CD14-positive monocyte (primary cell): ENCODE data around the gene TBCD. TPM values are rescaled to one million over a fixed set of nuclear protein-coding genes. Genes with fewer than 3 reads are reported as not detected.
"Not testable (repeated sequence)": the region's sequence is repeated elsewhere in the genome, so short reads cannot be mapped to it uniquely, and the experiment has no call there.

Experiments used
- DNase-seq, 3 donors: peaks; one replicate each; pipeline ENCODE4 v3.0.0-alpha.2; 2011 to 2022
- H2AFZ ChIP-seq: 2 replicates; pipeline ENCODE4 v1.6.0; 2012; ENCODE audit warnings: mild to moderate bottlenecking, low read depth, low read length, inconsistent platforms; ENCODE audit not compliant: insufficient read depth, poor library complexity, severe bottlenecking
- H3K27ac ChIP-seq, 2 donors: 1 replicate in 1 of 2; 2 replicates in 1 of 2; pipeline ENCODE4 v1.5.1; 2012 to 2013; ENCODE audit warnings: low read length in 2 of 2, control low read depth in 1 of 2, inconsistent platforms in 1 of 2, low read depth in 1 of 2, mild to moderate bottlenecking in 1 of 2
- H3K27me3 ChIP-seq, 2 donors: one replicate each; pipeline versions ENCODE4 v1.6.0 to v1.6.1; 2011 to 2013; ENCODE audit warnings: low read length in 2 of 2; ENCODE audit not compliant: control insufficient read depth in 2 of 2, insufficient read depth in 2 of 2
- H3K36me3 ChIP-seq, 2 donors: replicated peaks in 1 of 2; 1 replicate in 1 of 2; 2 replicates in 1 of 2; pipeline versions ENCODE4 v1.5.1 to v1.6.1; 2012 to 2013; ENCODE audit warnings: low read length in 2 of 2, control low read depth in 1 of 2, inconsistent platforms in 1 of 2, mild to moderate bottlenecking in 1 of 2; ENCODE audit not compliant: insufficient read depth in 2 of 2, control insufficient read depth in 1 of 2
- H3K4me1 ChIP-seq, 2 donors: 1 replicate in 1 of 2; 2 replicates in 1 of 2; pipeline versions ENCODE4 v1.5.1 to v1.6.1; 2012 to 2013; ENCODE audit warnings: low read length in 2 of 2, control low read depth in 1 of 2, inconsistent platforms in 1 of 2, mild to moderate bottlenecking in 1 of 2, moderate library complexity in 1 of 2; ENCODE audit not compliant: insufficient read depth in 2 of 2, control insufficient read depth in 1 of 2
- H3K4me2 ChIP-seq: replicated peaks from 2 replicates; pipeline ENCODE3; 2012; ENCODE audit warnings: low read length, moderate library complexity, mild to moderate bottlenecking; ENCODE audit not compliant: poor library complexity, severe bottlenecking; ENCODE audit errors: extremely low read depth
- H3K4me3 ChIP-seq, 3 experiments: fragments of 200-600 bp in 1 of 3; sonication (generic) in 1 of 3; replicated peaks in 1 of 3; 1 replicate in 2 of 3; 2 replicates in 1 of 3; pipeline ENCODE4 v1.5.1; 2011 to 2013; ENCODE audit warnings: low read length in 3 of 3, mild to moderate bottlenecking in 3 of 3, control low read depth in 2 of 3, low read depth in 2 of 3, inconsistent platforms in 1 of 3, moderate library complexity in 1 of 3
- H3K79me2 ChIP-seq: 2 replicates; pipeline ENCODE4 v1.6.0; 2012; ENCODE audit warnings: mild to moderate bottlenecking, control low read depth, inconsistent platforms, low read length, moderate library complexity; ENCODE audit not compliant: insufficient read depth
- H3K9ac ChIP-seq: 2 replicates; pipeline ENCODE4 v1.6.0; 2017; ENCODE audit warnings: low read length, mild to moderate bottlenecking; ENCODE audit not compliant: insufficient read depth, poor library complexity, severe bottlenecking
- H3K9me3 ChIP-seq, 2 donors: replicated peaks in 1 of 2; 1 replicate in 1 of 2; 2 replicates in 1 of 2; pipeline versions ENCODE4 v1.5.1 to v1.6.1; 2012 to 2013; ENCODE audit warnings: low read length in 2 of 2, control low read depth in 1 of 2; ENCODE audit not compliant: control insufficient read depth in 1 of 2, insufficient read depth in 1 of 2
- H4K20me1 ChIP-seq: 2 replicates; pipeline ENCODE4 v1.6.0; 2012; ENCODE audit warnings: mild to moderate bottlenecking, low read length, control low read depth, moderate library complexity; ENCODE audit not compliant: insufficient read depth
- H3K27ac Mint-ChIP-seq, 7 donors: one replicate each; pipeline ENCODE4 v1.8.0; 2020; ENCODE audit warnings: mild to moderate bottlenecking in 7 of 7, mixed read lengths in 7 of 7, moderate library complexity in 6 of 7, inconsistent platforms in 2 of 7
- H3K27me3 Mint-ChIP-seq, 3 donors: one replicate each; pipeline ENCODE4 v1.8.0; 2021 to 2022; ENCODE audit warnings: low read depth in 3 of 3, mild to moderate bottlenecking in 3 of 3, mixed read lengths in 3 of 3, moderate library complexity in 3 of 3, inconsistent platforms in 1 of 3
- H3K36me3 Mint-ChIP-seq, 2 donors: one replicate each; pipeline ENCODE4 v1.8.0; 2020; ENCODE audit warnings: mixed read lengths in 2 of 2, inconsistent platforms in 1 of 2, mild to moderate bottlenecking in 1 of 2
- H3K4me1 Mint-ChIP-seq: one replicate; pipeline ENCODE4 v1.8.0; 2020; ENCODE audit warnings: mild to moderate bottlenecking, mixed read lengths
- H3K4me3 Mint-ChIP-seq, 2 donors: one replicate each; pipeline ENCODE4 v1.8.0; 2020; ENCODE audit warnings: mild to moderate bottlenecking in 2 of 2, mixed read lengths in 2 of 2, moderate library complexity in 1 of 2
- H3K9me3 Mint-ChIP-seq, 7 donors: one replicate each; pipeline ENCODE4 v1.8.0; 2020 to 2022; ENCODE audit warnings: mixed read lengths in 7 of 7, mild to moderate bottlenecking in 6 of 7, moderate library complexity in 6 of 7, inconsistent platforms in 2 of 7
- WGBS: methylation state at CpG from one replicate; pipeline ENCODE4 v1.1.5; 2013; ENCODE audit warnings: missing lambda C conversion rate; ENCODE audit not compliant: insufficient coverage; 5-methylcytosine and 5-hydroxymethylcytosine counted together
- intact Hi-C, 2 donors: fragments of 100-400 bp; cut with micrococcal nuclease; formaldehyde crosslinking; loops; one replicate each; pipeline versions ENCODE4 v1.15.0 to v1.15.1; 2023
- polyA plus RNA-seq, 3 donors: library from polyadenylated mRNA; depleted of rRNA in 1 of 3; unstranded in 2 of 3; stranded (reverse) in 1 of 3; fragments of 300-500 nt in 2 of 3; fragments of >200 nt in 1 of 3; fragmentation: Illumina TruSeq in 2 of 3; gene quantifications; 1 replicate in 2 of 3; 2 replicates in 1 of 3; pipeline ENCODE4 v1.2.3, GENCODE V29; 2012 to 2021
- TF ChIP-seq, protein P1 (sequence below): fragments of 200-600 bp; IDR thresholded peaks from one replicate; pipeline ENCODE4 v1.8.0; 2022; ENCODE audit warnings: antibody characterized with exemption, mild to moderate bottlenecking

The TBCD gene
- polyA plus RNA-seq, 3 donors: 54.7 to 74.0 (median 66.6) TPM

DNA sequence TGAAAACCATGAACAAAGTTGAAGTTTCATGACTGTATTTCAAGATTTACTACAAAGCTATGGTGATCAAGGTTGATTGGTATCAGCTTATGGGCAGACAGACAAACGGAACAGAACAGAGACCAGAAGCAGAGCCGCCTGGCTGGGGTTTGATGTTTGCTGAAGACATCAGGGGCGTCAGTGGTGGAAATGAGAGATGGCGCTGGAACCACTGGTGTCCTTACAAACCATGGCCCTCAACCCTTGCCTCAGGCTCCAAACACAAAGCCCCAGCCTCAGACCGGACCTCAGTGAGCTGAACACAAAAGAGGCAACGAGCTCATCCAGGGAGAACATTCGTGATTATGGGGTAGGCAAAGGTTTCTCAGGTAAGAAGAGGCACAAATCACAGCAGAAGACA is 214.6 kb downstream of the TBCD start:
- H3K36me3 Mint-ChIP-seq: peaks cover 11 to 21% of the 10 kb centered on the region in 2 donors
- no peak overlapping the region for H3K4me3 Mint-ChIP-seq
- Histone ChIP-seq H3K27me3 (no peaks in the 10 kb centered on the region), H3K4me2 (no peak overlapping the region), H3K79me2 (no peaks in the 10 kb centered on the region), H3K4me1 (peaks cover 14 to 19% of the 10 kb centered on the region in 2 donors), H2AFZ (no peak overlapping the region), H3K4me3 (no peak overlapping the region), H4K20me1 (no peaks in the 10 kb centered on the region), H3K9me3 (no peaks in the 10 kb centered on the region), H3K36me3 (no peaks in the 10 kb centered on the region), H3K27ac (no peak overlapping the region), H3K9ac (no peak overlapping the region)
- DNase-seq: no peak
- TF ChIP-seq, protein P1, sequence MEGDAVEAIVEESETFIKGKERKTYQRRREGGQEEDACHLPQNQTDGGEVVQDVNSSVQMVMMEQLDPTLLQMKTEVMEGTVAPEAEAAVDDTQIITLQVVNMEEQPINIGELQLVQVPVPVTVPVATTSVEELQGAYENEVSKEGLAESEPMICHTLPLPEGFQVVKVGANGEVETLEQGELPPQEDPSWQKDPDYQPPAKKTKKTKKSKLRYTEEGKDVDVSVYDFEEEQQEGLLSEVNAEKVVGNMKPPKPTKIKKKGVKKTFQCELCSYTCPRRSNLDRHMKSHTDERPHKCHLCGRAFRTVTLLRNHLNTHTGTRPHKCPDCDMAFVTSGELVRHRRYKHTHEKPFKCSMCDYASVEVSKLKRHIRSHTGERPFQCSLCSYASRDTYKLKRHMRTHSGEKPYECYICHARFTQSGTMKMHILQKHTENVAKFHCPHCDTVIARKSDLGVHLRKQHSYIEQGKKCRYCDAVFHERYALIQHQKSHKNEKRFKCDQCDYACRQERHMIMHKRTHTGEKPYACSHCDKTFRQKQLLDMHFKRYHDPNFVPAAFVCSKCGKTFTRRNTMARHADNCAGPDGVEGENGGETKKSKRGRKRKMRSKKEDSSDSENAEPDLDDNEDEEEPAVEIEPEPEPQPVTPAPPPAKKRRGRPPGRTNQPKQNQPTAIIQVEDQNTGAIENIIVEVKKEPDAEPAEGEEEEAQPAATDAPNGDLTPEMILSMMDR: no peak
- intact Hi-C loops: loop anchor here in 1 of 2 donors (5.0 kb wide), 1 partner anchor 126 kb away; no protein-coding TSS in a partner anchor
- H3K27me3 Mint-ChIP-seq: peaks cover 0 to 3% (median 2%) of the 10 kb centered on the region in 3 donors
- H3K4me1 Mint-ChIP-seq: peaks cover 37% of the 10 kb centered on the region
- peaks cover 0 to 2% (median 0%) of the 10 kb centered on the region in 7 donors for H3K9me3 Mint-ChIP-seq
- H3K27ac Mint-ChIP-seq: no peak overlapping the region
- 95% methylated on average over 3 of the region's 7 CpGs for WGBS

- Mint-ChIP-seq H3K4me1 (peaks cover 32% of the 10 kb centered on the region), H3K4me3 (no peak overlapping the region), H3K9me3 (peaks cover 0 to 2% (median 0%) of the 10 kb centered on the region in 7 donors), H3K27me3 (peaks cover 0 to 3% (median 2%) of the 10 kb centered on the region in 3 donors), H3K27ac (peak overlapping the region in 1 of 7 donors; percentile 25), H3K36me3 (peaks cover 11 to 21% of the 10 kb centered on the region in 2 donors)
- H3K36me3 ChIP-seq: no peaks in the 10 kb centered on the region
- H3K27me3 ChIP-seq: no peaks in the 10 kb centered on the region
- peaks cover 14 to 16% of the 10 kb centered on the region in 2 donors for H3K4me1 ChIP-seq
- intact Hi-C loops: loop anchor here in 1 of 2 donors (5.0 kb wide), 1 partner anchor 125 kb away; no protein-coding TSS in a partner anchor
- H4K20me1 ChIP-seq: no peaks in the 10 kb centered on the region
- H3K9me3 ChIP-seq: no peaks in the 10 kb centered on the region
- H3K79me2 ChIP-seq: no peaks in the 10 kb centered on the region
- H3K4me2 ChIP-seq: no peak overlapping the region
- H2AFZ ChIP-seq: no peak overlapping the region
- H3K4me3 ChIP-seq: no peak overlapping the region
- H3K9ac ChIP-seq: no peak overlapping the region
- DNase-seq: no peak
- TF ChIP-seq, protein P1: no peak
- no peak overlapping the region for H3K27ac ChIP-seq
- 95% methylated on average over 8 of the region's 18 CpGs for WGBS
Measured at GRCh38 chr17:82967268-82968032, 215.6 kb downstream of the TBCD start.

GRCh38 chr17:82968033-82968841 is 216.4 kb downstream of the TBCD start:
- not testable (repeated sequence) for H3K4me2 ChIP-seq, H3K4me1 ChIP-seq, H3K79me2 ChIP-seq, H3K27me3 Mint-ChIP-seq, H3K36me3 ChIP-seq, H3K4me3 ChIP-seq, H2AFZ ChIP-seq, H3K27me3 ChIP-seq, H3K27ac ChIP-seq, H3K9me3 ChIP-seq, H3K9ac ChIP-seq, H4K20me1 ChIP-seq, H3K9me3 Mint-ChIP-seq
- 79% methylated on average over 21 of the region's 33 CpGs for WGBS
- peak overlapping the region in 1 of 7 donors; percentile 49 for H3K27ac Mint-ChIP-seq
- peaks cover 24% of the 10 kb centered on the region for H3K4me1 Mint-ChIP-seq
- peaks cover 11 to 21% of the 10 kb centered on the region in 2 donors for H3K36me3 Mint-ChIP-seq
- intact Hi-C loops: loop anchor here in 1 of 2 donors (5.0 kb wide), 1 partner anchor 124 kb away; no protein-coding TSS in a partner anchor
- peak overlapping the region in 1 of 2 donors; percentile 20 for H3K4me3 Mint-ChIP-seq
- DNase-seq: peak in 1 of 3 donors; percentile 2
